Measurements from ENCODE around the gene RIOK2.

Gene RIOK2

GRCh38 chr5:97115932-97116331 is 67.1 kb downstream of the RIOK2 start:
- no peak for TF ChIP-seq EGR1 (IDR thresholded peaks at IDR 0.05)
- no peak for TF ChIP-seq ZBTB7A (IDR thresholded peaks at IDR 0.05; ENCODE audit: low read depth)
- TF ChIP-seq FOXM1 (IDR thresholded peaks at IDR 0.05; ENCODE audit: borderline replicate concordance, low read depth), result no peak
- no peak for TF ChIP-seq MAX (IDR thresholded peaks at IDR 0.05)
- no peak for TF ChIP-seq TEAD4 (IDR thresholded peaks at IDR 0.05)
- no peak for TF ChIP-seq EP300 (IDR thresholded peaks at IDR 0.05; ENCODE audit: borderline replicate concordance)
- TF ChIP-seq RAD21 (IDR thresholded peaks at IDR 0.05; ENCODE audit: low read depth), result no peak
- no peak for TF ChIP-seq CEBPB (IDR thresholded peaks at IDR 0.05)
- no peak for TF ChIP-seq NFIC (IDR thresholded peaks at IDR 0.05)
- no peak for TF ChIP-seq TAF1 (IDR thresholded peaks at IDR 0.05; ENCODE audit: low read depth)
- no peak for TF ChIP-seq USF1 (IDR thresholded peaks at IDR 0.05)
- TF ChIP-seq CREB1 (IDR thresholded peaks at IDR 0.05; ENCODE audit: low read depth), result no peak
- TF ChIP-seq YY1 (IDR thresholded peaks at IDR 0.05; ENCODE audit: low read depth), result no peak
- TF ChIP-seq REST (IDR thresholded peaks at IDR 0.05; ENCODE audit: low read depth), result no peak
- no peak for TF ChIP-seq TCF12 (IDR thresholded peaks at IDR 0.05; ENCODE audit: low read depth)

GRCh38 chr5:97112230-97112629 is 70.8 kb downstream of the RIOK2 start:
- TF ChIP-seq MAX (IDR thresholded peaks at IDR 0.05) (no peak), CREB1 (IDR thresholded peaks at IDR 0.05; ENCODE audit: low read depth) (no peak), CEBPB (IDR thresholded peaks at IDR 0.05) (no peak), TEAD4 (IDR thresholded peaks at IDR 0.05) (no peak), RAD21 (IDR thresholded peaks at IDR 0.05; ENCODE audit: low read depth) (no peak), NFIC (IDR thresholded peaks at IDR 0.05) (no peak), EGR1 (IDR thresholded peaks at IDR 0.05) (no peak), FOXM1 (IDR thresholded peaks at IDR 0.05; ENCODE audit: borderline replicate concordance, low read depth) (no peak), ZBTB7A (IDR thresholded peaks at IDR 0.05; ENCODE audit: low read depth) (no peak), TAF1 (IDR thresholded peaks at IDR 0.05; ENCODE audit: low read depth) (no peak), TCF12 (IDR thresholded peaks at IDR 0.05; ENCODE audit: low read depth) (no peak), USF1 (IDR thresholded peaks at IDR 0.05) (no peak), YY1 (IDR thresholded peaks at IDR 0.05; ENCODE audit: low read depth) (no peak)

GRCh38 chr5:97111616-97112015 is 71.4 kb downstream of the RIOK2 start:
- TF ChIP-seq FOXM1 (IDR thresholded peaks at IDR 0.05; ENCODE audit: borderline replicate concordance, low read depth), result no peak
- no peak for TF ChIP-seq ZBTB7A (IDR thresholded peaks at IDR 0.05; ENCODE audit: low read depth)
- TF ChIP-seq TEAD4 (IDR thresholded peaks at IDR 0.05), result no peak
- TF ChIP-seq RAD21 (IDR thresholded peaks at IDR 0.05; ENCODE audit: low read depth), result no peak
- TF ChIP-seq EP300 (IDR thresholded peaks at IDR 0.05; ENCODE audit: borderline replicate concordance), result no peak
- TF ChIP-seq USF1 (IDR thresholded peaks at IDR 0.05), result no peak
- no peak for TF ChIP-seq CEBPB (IDR thresholded peaks at IDR 0.05)
- TF ChIP-seq REST (IDR thresholded peaks at IDR 0.05; ENCODE audit: low read depth), result no peak
- no peak for TF ChIP-seq EGR1 (IDR thresholded peaks at IDR 0.05)
- no peak for TF ChIP-seq MAX (IDR thresholded peaks at IDR 0.05)

GRCh38 chr5:97111004-97111403 is 72.0 kb downstream of the RIOK2 start:
- TF ChIP-seq MAX (IDR thresholded peaks at IDR 0.05), result no peak
- TF ChIP-seq TCF12 (IDR thresholded peaks at IDR 0.05; ENCODE audit: low read depth), result no peak
- TF ChIP-seq USF1 (IDR thresholded peaks at IDR 0.05), result no peak
- no peak for TF ChIP-seq TEAD4 (IDR thresholded peaks at IDR 0.05)
- no peak for TF ChIP-seq TAF1 (IDR thresholded peaks at IDR 0.05; ENCODE audit: low read depth)
- no peak for TF ChIP-seq REST (IDR thresholded peaks at IDR 0.05; ENCODE audit: low read depth)
- no peak for TF ChIP-seq EP300 (IDR thresholded peaks at IDR 0.05; ENCODE audit: borderline replicate concordance)
- no peak for TF ChIP-seq EGR1 (IDR thresholded peaks at IDR 0.05)
- no peak for TF ChIP-seq FOXM1 (IDR thresholded peaks at IDR 0.05; ENCODE audit: borderline replicate concordance, low read depth)
- no peak for TF ChIP-seq NFIC (IDR thresholded peaks at IDR 0.05)
- TF ChIP-seq YY1 (IDR thresholded peaks at IDR 0.05; ENCODE audit: low read depth), result no peak

Data from Ishikawa (cell line).